GM12865 (cell line): ENCODE data around the gene USP22.

ENCODE experiments used
- DNase-seq: peaks from one replicate; pipeline ENCODE4 v3.0.0; 2010; ENCODE audit warnings: low read depth
- H3K4me3 ChIP-seq: 2 replicates; pipeline ENCODE4 v1.5.1; 2011; ENCODE audit warnings: mild to moderate bottlenecking, low read depth, low read length, control low read depth
- TF ChIP-seq, protein P1 (sequence below): IDR thresholded peaks from 2 replicates; pipeline ENCODE4 v1.5.1; 2011; ENCODE audit warnings: low read length, control low read depth, low read depth, inconsistent platforms; ENCODE audit not compliant: insufficient read depth; ENCODE audit errors: missing control alignments

Gene USP22

DNA sequence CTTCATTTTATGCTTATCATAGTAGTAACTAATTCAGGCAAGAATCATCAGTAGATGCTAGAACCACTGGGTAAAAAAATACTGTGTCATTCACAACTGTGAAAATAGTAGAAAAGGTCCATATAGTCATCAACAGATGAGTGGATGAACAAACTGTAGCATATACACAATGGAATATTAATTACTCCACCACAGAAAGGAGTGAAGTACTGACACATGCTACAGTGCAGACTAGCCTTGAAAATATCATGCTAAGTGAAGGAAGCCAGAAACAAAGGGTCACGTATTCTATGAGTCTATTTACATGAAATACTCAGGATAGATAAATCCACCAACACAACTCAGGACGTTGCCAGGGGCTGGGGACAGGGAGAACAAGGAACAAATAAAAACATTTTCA, 13.3 kb downstream of the USP22 start:
- H3K4me3 ChIP-seq: no peak overlapping the region
- TF ChIP-seq, protein P1, sequence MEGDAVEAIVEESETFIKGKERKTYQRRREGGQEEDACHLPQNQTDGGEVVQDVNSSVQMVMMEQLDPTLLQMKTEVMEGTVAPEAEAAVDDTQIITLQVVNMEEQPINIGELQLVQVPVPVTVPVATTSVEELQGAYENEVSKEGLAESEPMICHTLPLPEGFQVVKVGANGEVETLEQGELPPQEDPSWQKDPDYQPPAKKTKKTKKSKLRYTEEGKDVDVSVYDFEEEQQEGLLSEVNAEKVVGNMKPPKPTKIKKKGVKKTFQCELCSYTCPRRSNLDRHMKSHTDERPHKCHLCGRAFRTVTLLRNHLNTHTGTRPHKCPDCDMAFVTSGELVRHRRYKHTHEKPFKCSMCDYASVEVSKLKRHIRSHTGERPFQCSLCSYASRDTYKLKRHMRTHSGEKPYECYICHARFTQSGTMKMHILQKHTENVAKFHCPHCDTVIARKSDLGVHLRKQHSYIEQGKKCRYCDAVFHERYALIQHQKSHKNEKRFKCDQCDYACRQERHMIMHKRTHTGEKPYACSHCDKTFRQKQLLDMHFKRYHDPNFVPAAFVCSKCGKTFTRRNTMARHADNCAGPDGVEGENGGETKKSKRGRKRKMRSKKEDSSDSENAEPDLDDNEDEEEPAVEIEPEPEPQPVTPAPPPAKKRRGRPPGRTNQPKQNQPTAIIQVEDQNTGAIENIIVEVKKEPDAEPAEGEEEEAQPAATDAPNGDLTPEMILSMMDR: no peak
- no peak for DNase-seq

DNA sequence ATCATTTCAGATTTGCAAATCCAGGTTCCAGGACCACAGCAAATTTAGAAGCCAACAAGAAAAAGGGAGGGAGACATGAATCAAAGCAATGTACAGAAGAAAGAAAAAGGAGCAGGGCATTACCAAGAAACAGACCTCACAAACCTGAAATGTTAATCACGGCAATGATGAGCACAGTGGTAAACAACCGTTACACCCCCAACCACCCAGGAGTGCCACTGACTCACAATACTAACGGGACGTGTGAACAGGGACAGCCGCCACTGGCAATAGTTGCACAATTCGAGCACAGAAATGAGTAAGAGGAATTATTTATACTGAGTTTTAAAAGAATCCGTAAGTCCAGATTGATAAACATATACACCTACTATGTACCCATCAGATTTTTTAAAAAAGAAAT, 13.8 kb downstream of the USP22 start:
- TF ChIP-seq, protein P1: no peak
- no peak for DNase-seq
- no peak overlapping the region for H3K4me3 ChIP-seq

DNA sequence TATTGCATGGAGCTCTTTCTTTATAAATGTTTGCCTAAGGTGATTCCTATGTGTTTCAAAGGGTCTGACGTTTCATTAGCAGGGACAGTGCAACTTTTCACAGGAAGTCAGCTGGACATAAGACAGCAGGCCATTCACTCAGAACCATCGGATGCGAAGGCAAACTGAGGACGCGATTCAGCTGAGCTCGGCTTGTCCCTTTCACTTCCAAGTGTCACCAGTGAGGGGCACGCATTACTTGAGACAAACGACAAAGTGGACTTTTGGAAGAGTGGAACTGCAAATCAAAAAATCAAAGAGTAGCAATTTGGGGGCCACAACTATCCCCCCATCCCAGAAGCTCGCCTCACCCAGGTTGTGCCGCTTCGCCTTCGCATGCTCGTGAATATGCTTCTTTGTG, 14.6 kb downstream of the USP22 start:
- no peak overlapping the region for H3K4me3 ChIP-seq
- TF ChIP-seq, protein P1: no peak
- no peak for DNase-seq

DNA sequence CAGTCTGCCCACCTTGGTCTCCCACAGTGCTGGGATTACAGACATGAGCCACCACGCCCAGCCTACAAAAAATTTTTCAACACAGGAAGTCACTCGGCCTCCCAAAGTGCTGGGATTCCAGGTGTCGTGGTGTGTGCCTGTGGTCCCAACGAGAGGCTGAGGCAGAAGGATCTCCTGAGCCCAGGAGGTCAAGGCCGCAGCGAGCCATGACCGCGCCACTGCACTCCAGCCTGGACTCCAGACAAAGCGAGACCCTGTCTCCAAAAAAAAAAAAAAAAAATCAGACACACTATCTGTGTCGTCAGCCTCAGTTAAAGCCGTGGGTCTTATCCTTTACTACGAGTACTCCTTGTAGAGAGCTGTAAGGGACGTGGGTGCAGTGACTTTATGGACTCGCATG, 15.8 kb downstream of the USP22 start:
- no peak overlapping the region for H3K4me3 ChIP-seq
- DNase-seq: no peak
- TF ChIP-seq, protein P1: no peak

DNA sequence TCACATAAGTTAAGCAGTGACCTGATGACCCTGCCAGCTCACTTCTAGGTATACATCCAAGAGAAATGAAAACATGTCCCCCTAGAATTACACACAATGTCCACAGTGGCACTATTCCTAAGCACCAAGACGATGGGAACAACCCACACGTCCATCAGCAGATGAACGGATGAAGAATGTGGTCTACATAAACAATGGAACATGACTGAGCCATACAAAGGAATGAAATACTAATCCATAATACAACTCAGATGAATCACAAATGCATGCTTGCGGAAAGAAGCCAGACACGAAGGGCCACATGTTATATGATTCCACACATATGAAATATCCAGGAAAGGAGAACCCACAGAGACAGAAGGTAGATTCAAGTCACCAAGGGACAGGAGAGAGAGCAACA, 17.4 kb downstream of the USP22 start:
- no peak for DNase-seq
- H3K4me3 ChIP-seq: no peak overlapping the region
- TF ChIP-seq, protein P1: no peak

DNA sequence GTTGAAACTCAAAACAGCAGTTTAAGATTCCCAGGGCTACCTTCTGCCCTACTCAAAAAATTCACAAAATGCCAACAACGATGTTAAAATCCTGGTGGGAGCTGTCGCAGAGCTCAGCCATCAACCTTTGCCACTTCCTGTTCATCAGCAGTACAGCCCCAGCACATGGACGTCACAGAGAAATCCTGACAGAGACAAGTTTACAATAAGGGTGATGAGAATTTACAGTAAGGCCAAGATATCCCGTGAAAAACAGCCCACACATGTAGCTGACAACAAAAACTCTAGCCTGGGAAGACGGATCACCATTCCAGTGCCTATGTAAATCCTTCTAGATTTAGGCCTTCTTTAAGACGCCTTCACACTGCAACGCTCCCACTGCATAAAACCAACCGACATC, 18.8 kb downstream of the USP22 start:
- no peak for DNase-seq
- TF ChIP-seq, protein P1: no peak
- no peak overlapping the region for H3K4me3 ChIP-seq

DNA sequence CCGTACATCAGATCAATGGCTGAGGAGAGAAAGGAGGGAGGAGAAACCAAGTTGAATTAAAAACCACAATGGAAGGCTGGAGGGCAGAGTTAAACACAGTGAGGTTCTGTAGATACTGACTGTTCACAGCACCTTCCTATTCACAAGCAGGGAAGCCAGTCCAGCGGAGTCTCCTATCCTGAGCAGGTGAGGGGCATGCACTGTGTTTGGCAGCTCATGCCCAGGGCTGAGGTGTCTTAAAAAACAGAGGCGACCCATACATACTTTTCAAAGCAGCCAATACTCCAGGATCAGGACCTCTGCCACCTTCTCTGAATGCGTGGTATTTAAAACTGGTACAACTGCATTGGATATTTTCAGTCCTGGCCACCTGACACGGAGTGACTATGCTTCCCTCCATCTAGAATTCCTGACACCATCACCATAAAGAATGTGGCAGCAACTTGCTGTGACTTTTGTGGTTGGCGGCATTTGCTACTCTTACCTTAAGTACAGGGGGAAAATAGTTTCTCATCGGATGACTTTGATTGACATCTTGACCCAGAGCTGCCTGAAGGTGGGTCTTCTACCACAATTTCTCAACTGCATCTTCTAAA, 21.5 kb downstream of the USP22 start:
- no peak for DNase-seq
- TF ChIP-seq, protein P1: no peak
- no peak overlapping the region for H3K4me3 ChIP-seq
